HEK293 (cell line): ENCODE results near the gene HPSE2.

Experiments
- CTCF ChIA-PET: fragments of 350-600 bp; formaldehyde crosslinking; extraction: SDS; loops from one replicate; lab custom pipeline; 2021; ENCODE audit warnings: antibody characterized with exemption; lab: Yijun Ruan, JAX
- POLR2A ChIA-PET: fragments of 300-600 bp; formaldehyde crosslinking; extraction: SDS; loops from one replicate; lab custom pipeline; 2020; ENCODE audit warnings: antibody characterized with exemption, inconsistent platforms; lab: Yijun Ruan, JAX
- H3K27ac ChIP-seq: fragments of 200-500 bp; sonication (Bioruptor generic); 2 replicates; pipeline ENCODE4 v1.5.1; 2014; ENCODE audit warnings: low read depth, low read length, control low read depth, inconsistent platforms; ENCODE audit errors: extremely low read depth
- H3K36me3 ChIP-seq, 2 experiments: fragments of 200-500 bp in 1 of 2; sonication (Bioruptor generic) in 1 of 2; 1 replicate in 1 of 2; 2 replicates in 1 of 2; pipeline ENCODE4 v1.5.1; 2014 to 2017; ENCODE audit warnings: inconsistent platforms in 2 of 2, low read length in 2 of 2; ENCODE audit not compliant: control insufficient read depth in 2 of 2, insufficient read depth in 1 of 2
- H3K4me1 ChIP-seq: fragments of 200-500 bp; sonication (Bioruptor generic); 2 replicates; pipeline ENCODE4 v1.5.1; 2014; ENCODE audit warnings: mild to moderate bottlenecking, low read length, inconsistent platforms; ENCODE audit not compliant: control insufficient read depth, insufficient read depth
- H3K4me3 ChIP-seq: 2 replicates; pipeline ENCODE4 v1.5.1; 2011; ENCODE audit warnings: low read depth, mild to moderate bottlenecking, control low read depth, low read length, moderate library complexity
- H3K9me3 ChIP-seq: fragments of 200-500 bp; sonication (Bioruptor generic); 2 replicates; pipeline ENCODE4 v1.5.1; 2014; ENCODE audit warnings: low read depth, low read length, inconsistent platforms; ENCODE audit not compliant: control insufficient read depth, insufficient read depth
- HOXD13 ChIP-seq: sonication (generic); formaldehyde crosslinking; IDR thresholded peaks from 2 replicates; pipeline ENCODE4 v1.8.0; 2022; ENCODE audit warnings: missing genetic modification reagents, borderline replicate concordance
- KLF8 ChIP-seq: fragments of 450-650 bp; formaldehyde crosslinking; IDR thresholded peaks from 2 replicates; pipeline ENCODE4 v1.5.1; 2016; ENCODE audit warnings: missing biosample characterization, missing genetic modification characterization
- REPIN1 ChIP-seq: fragments of 450-650 bp; formaldehyde crosslinking; IDR thresholded peaks from 2 replicates; pipeline ENCODE4 v1.5.1; 2017; ENCODE audit warnings: missing biosample characterization, missing genetic modification characterization, low read depth
- ZBTB44 ChIP-seq: fragments of 450-650 bp; IDR thresholded peaks from 2 replicates; pipeline ENCODE4 v1.5.1; 2018; ENCODE audit warnings: missing biosample characterization, mild to moderate bottlenecking, missing genetic modification characterization
- ZNF10 ChIP-seq: fragments of 450-650 bp; formaldehyde crosslinking; IDR thresholded peaks from 2 replicates; pipeline ENCODE4 v1.5.1; 2017; ENCODE audit warnings: missing biosample characterization, missing genetic modification characterization
- ZNF138 ChIP-seq: fragments of 450-650 bp; formaldehyde crosslinking; IDR thresholded peaks from 2 replicates; pipeline ENCODE4 v1.5.1; 2016; ENCODE audit warnings: missing biosample characterization, missing genetic modification characterization, borderline replicate concordance
- ZNF426 ChIP-seq: fragments of 450-650 bp; formaldehyde crosslinking; IDR thresholded peaks from 2 replicates; pipeline ENCODE4 v1.5.1; 2017; ENCODE audit warnings: missing biosample characterization, missing genetic modification characterization, mild to moderate bottlenecking, inconsistent platforms, moderate library complexity
- ZNF571 ChIP-seq: fragments of 450-650 bp; formaldehyde crosslinking; IDR thresholded peaks from 2 replicates; pipeline ENCODE4 v1.5.0; 2017; ENCODE audit warnings: missing biosample characterization, missing genetic modification characterization
- ZNF600 ChIP-seq: fragments of 450-650 bp; formaldehyde crosslinking; IDR thresholded peaks from 2 replicates; pipeline ENCODE4 v1.5.1; 2016; ENCODE audit warnings: missing biosample characterization, missing genetic modification characterization
- ZNF654 ChIP-seq: fragments of 450-650 bp; formaldehyde crosslinking; IDR thresholded peaks from 2 replicates; pipeline ENCODE4 v1.5.1; 2016; ENCODE audit warnings: low read depth, missing biosample characterization, missing genetic modification characterization
- ZNF677 ChIP-seq: fragments of 450-650 bp; IDR thresholded peaks from 2 replicates; pipeline ENCODE4 v1.5.0; 2018; ENCODE audit warnings: missing biosample characterization, mild to moderate bottlenecking, missing genetic modification characterization, moderate library complexity
- ZNF776 ChIP-seq: fragments of 450-650 bp; formaldehyde crosslinking; IDR thresholded peaks from 2 replicates; pipeline ENCODE4 v1.5.0; 2017; ENCODE audit warnings: missing biosample characterization, missing genetic modification characterization, borderline replicate concordance
- ZNF777 ChIP-seq: fragments of 450-650 bp; formaldehyde crosslinking; IDR thresholded peaks from 2 replicates; pipeline ENCODE4 v1.5.1; 2017; ENCODE audit warnings: missing biosample characterization, missing genetic modification characterization, borderline replicate concordance
- TF ChIP-seq, protein P1 (sequence below): fragments of 450-650 bp; formaldehyde crosslinking; IDR thresholded peaks from 2 replicates; pipeline ENCODE4 v1.5.1; 2016; ENCODE audit warnings: missing biosample characterization, missing genetic modification characterization, borderline replicate concordance
- TF ChIP-seq, protein P2 (sequence below): fragments of 450-650 bp; formaldehyde crosslinking; IDR thresholded peaks from 2 replicates; pipeline ENCODE4 v1.5.1; 2017; ENCODE audit warnings: missing biosample characterization, missing genetic modification characterization
- TF ChIP-seq, protein P3 (sequence below): fragments of 450-650 bp; formaldehyde crosslinking; IDR thresholded peaks from 2 replicates; pipeline ENCODE4 v1.5.1; 2016; ENCODE audit warnings: missing biosample characterization, missing genetic modification characterization, low read depth

Gene HPSE2

DNA sequence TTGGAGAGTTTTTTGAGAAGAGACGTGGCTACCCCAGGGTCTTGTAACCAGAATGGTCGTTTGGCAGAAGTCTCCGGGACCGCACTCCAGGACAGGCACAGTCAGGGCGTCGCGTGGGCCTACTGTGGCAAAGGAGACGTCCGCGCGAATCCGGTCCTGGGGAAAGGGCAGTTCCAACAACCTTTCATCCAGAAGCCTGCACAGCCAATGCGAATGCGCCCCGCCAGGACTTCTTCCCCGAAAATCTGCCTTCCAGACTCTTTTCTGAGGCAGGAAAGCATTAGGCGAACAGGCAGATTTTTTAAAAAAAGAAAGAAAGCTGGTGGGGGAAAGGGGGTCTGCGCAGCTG is 2.0 kb downstream of the HPSE2 start (continued):
- TF ChIP-seq, protein P1, sequence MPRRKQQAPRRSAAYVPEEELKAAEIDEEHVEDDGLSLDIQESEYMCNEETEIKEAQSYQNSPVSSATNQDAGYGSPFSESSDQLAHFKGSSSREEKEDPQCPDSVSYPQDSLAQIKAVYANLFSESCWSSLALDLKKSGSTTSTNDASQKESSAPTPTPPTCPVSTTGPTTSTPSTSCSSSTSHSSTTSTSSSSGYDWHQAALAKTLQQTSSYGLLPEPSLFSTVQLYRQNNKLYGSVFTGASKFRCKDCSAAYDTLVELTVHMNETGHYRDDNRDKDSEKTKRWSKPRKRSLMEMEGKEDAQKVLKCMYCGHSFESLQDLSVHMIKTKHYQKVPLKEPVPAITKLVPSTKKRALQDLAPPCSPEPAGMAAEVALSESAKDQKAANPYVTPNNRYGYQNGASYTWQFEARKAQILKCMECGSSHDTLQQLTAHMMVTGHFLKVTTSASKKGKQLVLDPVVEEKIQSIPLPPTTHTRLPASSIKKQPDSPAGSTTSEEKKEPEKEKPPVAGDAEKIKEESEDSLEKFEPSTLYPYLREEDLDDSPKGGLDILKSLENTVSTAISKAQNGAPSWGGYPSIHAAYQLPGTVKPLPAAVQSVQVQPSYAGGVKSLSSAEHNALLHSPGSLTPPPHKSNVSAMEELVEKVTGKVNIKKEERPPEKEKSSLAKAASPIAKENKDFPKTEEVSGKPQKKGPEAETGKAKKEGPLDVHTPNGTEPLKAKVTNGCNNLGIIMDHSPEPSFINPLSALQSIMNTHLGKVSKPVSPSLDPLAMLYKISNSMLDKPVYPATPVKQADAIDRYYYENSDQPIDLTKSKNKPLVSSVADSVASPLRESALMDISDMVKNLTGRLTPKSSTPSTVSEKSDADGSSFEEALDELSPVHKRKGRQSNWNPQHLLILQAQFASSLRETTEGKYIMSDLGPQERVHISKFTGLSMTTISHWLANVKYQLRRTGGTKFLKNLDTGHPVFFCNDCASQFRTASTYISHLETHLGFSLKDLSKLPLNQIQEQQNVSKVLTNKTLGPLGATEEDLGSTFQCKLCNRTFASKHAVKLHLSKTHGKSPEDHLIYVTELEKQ: no peak
- TF ChIP-seq HOXD13 (no peak), ZNF426 (no peak)

GRCh38 chr10:99233000-99233688 is 2.5 kb downstream of the HPSE2 start:
- Histone ChIP-seq H3K9me3 (no peaks in the 10 kb centered on the region), H3K4me3 (no peak overlapping the region), H3K4me1 (peaks cover 3% of the 10 kb centered on the region; the same call in 1 of the 2 replicates), H3K36me3 (no peaks in the 10 kb centered on the region), H3K27ac (no peak overlapping the region)
- ChIA-PET CTCF (interaction anchor here (0.6 kb wide), 1 partner anchor 251 kb away, joined by 3 read pairs; no protein-coding TSS in a partner anchor), POLR2A (no interaction called here)
- no peak for TF ChIP-seq KLF8 (tag by site-specific recombination)
- TF ChIP-seq ZNF138 (tag by site-specific recombination): no peak
- TF ChIP-seq, protein P2, sequence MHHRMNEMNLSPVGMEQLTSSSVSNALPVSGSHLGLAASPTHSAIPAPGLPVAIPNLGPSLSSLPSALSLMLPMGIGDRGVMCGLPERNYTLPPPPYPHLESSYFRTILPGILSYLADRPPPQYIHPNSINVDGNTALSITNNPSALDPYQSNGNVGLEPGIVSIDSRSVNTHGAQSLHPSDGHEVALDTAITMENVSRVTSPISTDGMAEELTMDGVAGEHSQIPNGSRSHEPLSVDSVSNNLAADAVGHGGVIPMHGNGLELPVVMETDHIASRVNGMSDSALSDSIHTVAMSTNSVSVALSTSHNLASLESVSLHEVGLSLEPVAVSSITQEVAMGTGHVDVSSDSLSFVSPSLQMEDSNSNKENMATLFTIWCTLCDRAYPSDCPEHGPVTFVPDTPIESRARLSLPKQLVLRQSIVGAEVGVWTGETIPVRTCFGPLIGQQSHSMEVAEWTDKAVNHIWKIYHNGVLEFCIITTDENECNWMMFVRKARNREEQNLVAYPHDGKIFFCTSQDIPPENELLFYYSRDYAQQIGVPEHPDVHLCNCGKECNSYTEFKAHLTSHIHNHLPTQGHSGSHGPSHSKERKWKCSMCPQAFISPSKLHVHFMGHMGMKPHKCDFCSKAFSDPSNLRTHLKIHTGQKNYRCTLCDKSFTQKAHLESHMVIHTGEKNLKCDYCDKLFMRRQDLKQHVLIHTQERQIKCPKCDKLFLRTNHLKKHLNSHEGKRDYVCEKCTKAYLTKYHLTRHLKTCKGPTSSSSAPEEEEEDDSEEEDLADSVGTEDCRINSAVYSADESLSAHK: no peak
- no peak for TF ChIP-seq ZNF677 (tag by site-specific recombination)
- TF ChIP-seq ZNF777 (tag by site-specific recombination): no peak
- TF ChIP-seq, protein P3, sequence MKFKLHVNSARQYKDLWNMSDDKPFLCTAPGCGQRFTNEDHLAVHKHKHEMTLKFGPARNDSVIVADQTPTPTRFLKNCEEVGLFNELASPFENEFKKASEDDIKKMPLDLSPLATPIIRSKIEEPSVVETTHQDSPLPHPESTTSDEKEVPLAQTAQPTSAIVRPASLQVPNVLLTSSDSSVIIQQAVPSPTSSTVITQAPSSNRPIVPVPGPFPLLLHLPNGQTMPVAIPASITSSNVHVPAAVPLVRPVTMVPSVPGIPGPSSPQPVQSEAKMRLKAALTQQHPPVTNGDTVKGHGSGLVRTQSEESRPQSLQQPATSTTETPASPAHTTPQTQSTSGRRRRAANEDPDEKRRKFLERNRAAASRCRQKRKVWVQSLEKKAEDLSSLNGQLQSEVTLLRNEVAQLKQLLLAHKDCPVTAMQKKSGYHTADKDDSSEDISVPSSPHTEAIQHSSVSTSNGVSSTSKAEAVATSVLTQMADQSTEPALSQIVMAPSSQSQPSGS (tag by site-specific recombination): no peak
- TF ChIP-seq ZNF10 (tag by site-specific recombination): no peak
- no peak for TF ChIP-seq ZNF654 (tag by site-specific recombination)
- TF ChIP-seq REPIN1 (tag by site-specific recombination): no peak
- TF ChIP-seq ZBTB44 (tag by site-specific recombination): no peak
- no peak for TF ChIP-seq ZNF600 (tag by site-specific recombination)
- no peak for TF ChIP-seq ZNF571 (tag by site-specific recombination)
- no peak for TF ChIP-seq ZNF776 (tag by site-specific recombination)
